NCI-H446 treated with DMSO at 0.1 percent for 48 hours (cell line): ENCODE data around the gene MACROD2.
A peak's percentile ranks its signal among the peaks of the same experiment; 100 is the strongest.
"Not testable (repeated sequence)": the region's sequence is repeated elsewhere in the genome, so short reads cannot be mapped to it uniquely, and the experiment has no call there.

Experiments used
- DNase-seq: peaks from one replicate; lab custom pipeline; 2025; lab: John Stamatoyannopoulos, UW

The MACROD2 gene

GRCh38 chr20:15179381-15179780 is 1184.1 kb downstream of the MACROD2 start:
- DNase-seq = peak; percentile 82

GRCh38 chr20:15179781-15180180 is 1184.5 kb downstream of the MACROD2 start:
- peak; percentile 70 for DNase-seq

- no peak for DNase-seq
Observed at GRCh38 chr20:15185322-15185721, 1190.0 kb downstream of the MACROD2 start.

GRCh38 chr20:15185913-15186312 is 1190.6 kb downstream of the MACROD2 start:
- no peak for DNase-seq

- DNase-seq = no peak
Observed at GRCh38 chr20:15187612-15188011, 1192.3 kb downstream of the MACROD2 start.

- DNase-seq = no peak
Observed at GRCh38 chr20:15188415-15188814, 1193.1 kb downstream of the MACROD2 start.

- DNase-seq = no peak
Observed at GRCh38 chr20:15191082-15191723, 1195.9 kb downstream of the MACROD2 start.

- DNase-seq = no peak
Observed at GRCh38 chr20:15195378-15195777, 1200.1 kb downstream of the MACROD2 start.

- DNase-seq = no peak
Observed at GRCh38 chr20:15196547-15197255, 1201.4 kb downstream of the MACROD2 start.

- DNase-seq = not testable (repeated sequence)
Observed at GRCh38 chr20:15198017-15198416, 1202.7 kb downstream of the MACROD2 start.

GRCh38 chr20:15199698-15200097 is 1204.4 kb downstream of the MACROD2 start:
- no peak for DNase-seq

GRCh38 chr20:15200147-15200565 is 1204.8 kb downstream of the MACROD2 start:
- DNase-seq = no peak

- no peak for DNase-seq
Observed at GRCh38 chr20:15201602-15202001, 1206.3 kb downstream of the MACROD2 start.

- no peak for DNase-seq
Observed at GRCh38 chr20:15204234-15204633, 1208.9 kb downstream of the MACROD2 start.

- DNase-seq = peak; percentile 31
Observed at GRCh38 chr20:15205028-15205427, 1209.7 kb downstream of the MACROD2 start.

- DNase-seq = peak; percentile 8
Observed at GRCh38 chr20:15205719-15206118, 1210.4 kb downstream of the MACROD2 start.

- no peak for DNase-seq
Observed at GRCh38 chr20:15209537-15209936, 1214.2 kb downstream of the MACROD2 start.

GRCh38 chr20:15214051-15214450 is 1218.7 kb downstream of the MACROD2 start:
- DNase-seq = no peak

GRCh38 chr20:15220009-15220656 is 1224.8 kb downstream of the MACROD2 start:
- DNase-seq = no peak

- no peak for DNase-seq
Observed at GRCh38 chr20:15220778-15221565, 1225.7 kb downstream of the MACROD2 start.

- DNase-seq = no peak
Observed at GRCh38 chr20:15222502-15223330, 1227.4 kb downstream of the MACROD2 start.
